HL-60 (cell line): ENCODE data around the gene APOO.

Source experiments
- CTCF ChIP-seq: IDR thresholded peaks from one replicate; pipeline ENCODE4 v1.5.1; 2011; ENCODE audit warnings: low read length, control low read depth, inconsistent platforms; ENCODE audit not compliant: insufficient read depth
- POLR2AphosphoS5 ChIP-seq: IDR thresholded peaks from 2 replicates; pipeline ENCODE4 v1.6.1; 2012; ENCODE audit warnings: low read depth
- REST ChIP-seq: IDR thresholded peaks from 2 replicates; pipeline ENCODE4 v1.6.1; 2012; ENCODE audit warnings: low read depth; ENCODE audit not compliant: insufficient replicate concordance
- SPI1 ChIP-seq: IDR thresholded peaks from 2 replicates; pipeline ENCODE4 v1.6.1; 2012; ENCODE audit warnings: low read depth, mild to moderate bottlenecking, borderline replicate concordance

- TF ChIP-seq CTCF: no peak
- TF ChIP-seq POLR2AphosphoS5: no peak
- no peak for TF ChIP-seq REST
- no peak for TF ChIP-seq SPI1
These were observed 65.8 kb downstream of the APOO start for GRCh38 chrX:23841847-23842522.
